Fibroblast of lung (primary cell): ENCODE results near the gene NT5C1A. TPM values are rescaled to one million over a fixed set of nuclear protein-coding genes. Genes with fewer than 3 reads are reported as not detected.

ENCODE experiments used
- DNase-seq, 2 donors: peaks; one replicate each; pipeline versions ENCODE4 v3.0.0 to v3.0.0-alpha.2; 2010; ENCODE audit warnings: low read depth in 2 of 2
- H2AFZ ChIP-seq: 2 replicates; pipeline ENCODE4 v1.5.1; 2012; ENCODE audit warnings: low read length, control low read depth, inconsistent platforms
- H3K27ac ChIP-seq: 2 replicates; pipeline ENCODE4 v1.5.1; 2011; ENCODE audit warnings: low read length, control low read depth; ENCODE audit not compliant: insufficient read depth
- H3K27me3 ChIP-seq: 2 replicates; pipeline ENCODE4 v1.5.1; 2011; ENCODE audit warnings: mild to moderate bottlenecking, low read length; ENCODE audit not compliant: control insufficient read depth, insufficient read depth
- H3K36me3 ChIP-seq: 2 replicates; pipeline ENCODE4 v1.5.1; 2011; ENCODE audit warnings: low read length; ENCODE audit not compliant: control insufficient read depth, insufficient read depth
- H3K4me1 ChIP-seq: 2 replicates; pipeline ENCODE4 v1.5.1; 2011; ENCODE audit warnings: low read length; ENCODE audit not compliant: control insufficient read depth, insufficient read depth; ENCODE audit errors: extremely low read depth
- H3K4me2 ChIP-seq: 2 replicates; pipeline ENCODE4 v1.5.1; 2011; ENCODE audit warnings: low read length, control low read depth; ENCODE audit not compliant: insufficient read depth; ENCODE audit errors: extremely low read depth
- H3K4me3 ChIP-seq, 4 experiments: fragments of 200-600 bp in 1 of 4; sonication (generic) in 1 of 4; replicated peaks in 1 of 4; 2 replicates each; pipeline ENCODE4 v1.5.1; 2011 to 2016; ENCODE audit warnings: low read length in 4 of 4, low read depth in 3 of 4, mild to moderate bottlenecking in 3 of 4, control low read depth in 2 of 4, inconsistent platforms in 1 of 4, mixed read lengths in 1 of 4; ENCODE audit not compliant: insufficient read depth in 1 of 4; ENCODE audit errors: control extremely low read depth in 1 of 4
- H3K79me2 ChIP-seq: 2 replicates; pipeline ENCODE4 v1.5.1; 2012; ENCODE audit warnings: mild to moderate bottlenecking, low read length, inconsistent platforms; ENCODE audit not compliant: control insufficient read depth, insufficient read depth
- H3K9ac ChIP-seq: 2 replicates; pipeline ENCODE4 v1.5.1; 2011; ENCODE audit warnings: mild to moderate bottlenecking, low read length, control low read depth; ENCODE audit not compliant: insufficient read depth
- H3K9me3 ChIP-seq: 2 replicates; pipeline ENCODE4 v1.5.1; 2012; ENCODE audit warnings: low read depth, low read length; ENCODE audit not compliant: control insufficient read depth, insufficient read depth
- H4K20me1 ChIP-seq: 2 replicates; pipeline ENCODE4 v1.5.1; 2011; ENCODE audit warnings: low read length; ENCODE audit not compliant: control insufficient read depth, insufficient read depth; ENCODE audit errors: extremely low read depth
- EZH2 ChIP-seq: IDR thresholded peaks from 2 replicates; pipeline ENCODE4 v1.5.1; 2012; ENCODE audit warnings: low read length, control low read depth, mild to moderate bottlenecking; ENCODE audit errors: missing control alignments
- polyA plus RNA-seq, 2 donors: library from polyadenylated mRNA; depleted of rRNA in 1 of 2; stranded (reverse) in 1 of 2; unstranded in 1 of 2; fragments of >200 nt; gene quantifications; 2 replicates each; pipeline ENCODE4 v1.2.1, GENCODE V29; 2011 to 2012; ENCODE audit warnings: missing spikeins in 1 of 2
- total RNA-seq: library from RNA; depleted of rRNA; stranded (reverse); fragments of >200 nt; gene quantifications from 2 replicates; pipeline ENCODE4 v1.2.1, GENCODE V29; 2014
- TF ChIP-seq, protein P1 (sequence below), 2 donors: IDR thresholded peaks in 1 of 2; conservative IDR thresholded peaks in 1 of 2; 1 replicate in 1 of 2; 2 replicates in 1 of 2; pipeline ENCODE4 v1.5.1; 2011 to 2012; ENCODE audit warnings: low read length in 2 of 2, control low read depth in 1 of 2, inconsistent platforms in 1 of 2, low read depth in 1 of 2, mild to moderate bottlenecking in 1 of 2

NT5C1A gene
- total and polyA plus RNA-seq, 2 donors (not counting 1 experiment from before 2014, with no cell fraction given), result not detected

DNA sequence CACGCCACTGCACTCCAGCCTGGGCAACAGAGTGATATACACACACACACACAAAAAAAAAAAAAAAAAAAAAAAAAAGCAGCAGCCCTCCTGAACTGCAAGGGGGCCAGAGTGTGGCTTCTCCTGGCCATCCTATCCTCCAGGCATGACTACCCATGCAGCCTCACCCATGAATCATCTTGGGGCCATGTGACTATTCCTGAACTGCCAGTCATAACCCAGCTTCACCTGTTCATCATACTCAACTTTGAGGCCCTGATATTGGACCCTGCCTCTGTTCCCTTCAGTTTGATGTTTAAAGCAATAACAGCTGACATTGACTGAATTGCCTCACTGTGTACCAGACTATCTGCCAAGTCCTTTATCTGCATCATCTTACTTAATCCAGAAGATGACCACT, 22.1 kb upstream of the NT5C1A start:
- H3K27ac ChIP-seq, result no peak overlapping the region
- no peak overlapping the region for H3K9ac ChIP-seq
- H3K36me3 ChIP-seq, result no peaks in the 10 kb centered on the region
- no peaks in the 10 kb centered on the region for H3K79me2 ChIP-seq
- TF ChIP-seq EZH2, result no peak
- TF ChIP-seq, protein P1, sequence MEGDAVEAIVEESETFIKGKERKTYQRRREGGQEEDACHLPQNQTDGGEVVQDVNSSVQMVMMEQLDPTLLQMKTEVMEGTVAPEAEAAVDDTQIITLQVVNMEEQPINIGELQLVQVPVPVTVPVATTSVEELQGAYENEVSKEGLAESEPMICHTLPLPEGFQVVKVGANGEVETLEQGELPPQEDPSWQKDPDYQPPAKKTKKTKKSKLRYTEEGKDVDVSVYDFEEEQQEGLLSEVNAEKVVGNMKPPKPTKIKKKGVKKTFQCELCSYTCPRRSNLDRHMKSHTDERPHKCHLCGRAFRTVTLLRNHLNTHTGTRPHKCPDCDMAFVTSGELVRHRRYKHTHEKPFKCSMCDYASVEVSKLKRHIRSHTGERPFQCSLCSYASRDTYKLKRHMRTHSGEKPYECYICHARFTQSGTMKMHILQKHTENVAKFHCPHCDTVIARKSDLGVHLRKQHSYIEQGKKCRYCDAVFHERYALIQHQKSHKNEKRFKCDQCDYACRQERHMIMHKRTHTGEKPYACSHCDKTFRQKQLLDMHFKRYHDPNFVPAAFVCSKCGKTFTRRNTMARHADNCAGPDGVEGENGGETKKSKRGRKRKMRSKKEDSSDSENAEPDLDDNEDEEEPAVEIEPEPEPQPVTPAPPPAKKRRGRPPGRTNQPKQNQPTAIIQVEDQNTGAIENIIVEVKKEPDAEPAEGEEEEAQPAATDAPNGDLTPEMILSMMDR (conservative IDR thresholded peaks at IDR 0.05 in 1 of 2, IDR thresholded peaks at IDR 0.05 in 1 of 2; ENCODE audit: low read depth in 1 of 2, low read length in 2 of 2), result no peak
- H3K4me3 ChIP-seq, result no peak overlapping the region
- no peak for DNase-seq
- H3K4me1 ChIP-seq, result no peaks in the 10 kb centered on the region
- H3K9me3 ChIP-seq, result no peaks in the 10 kb centered on the region
- H3K4me2 ChIP-seq, result no peak overlapping the region
- peaks cover 57% of the 10 kb centered on the region for H3K27me3 ChIP-seq
- H4K20me1 ChIP-seq, result no peaks in the 10 kb centered on the region
- H2AFZ ChIP-seq, result no peak overlapping the region

DNA sequence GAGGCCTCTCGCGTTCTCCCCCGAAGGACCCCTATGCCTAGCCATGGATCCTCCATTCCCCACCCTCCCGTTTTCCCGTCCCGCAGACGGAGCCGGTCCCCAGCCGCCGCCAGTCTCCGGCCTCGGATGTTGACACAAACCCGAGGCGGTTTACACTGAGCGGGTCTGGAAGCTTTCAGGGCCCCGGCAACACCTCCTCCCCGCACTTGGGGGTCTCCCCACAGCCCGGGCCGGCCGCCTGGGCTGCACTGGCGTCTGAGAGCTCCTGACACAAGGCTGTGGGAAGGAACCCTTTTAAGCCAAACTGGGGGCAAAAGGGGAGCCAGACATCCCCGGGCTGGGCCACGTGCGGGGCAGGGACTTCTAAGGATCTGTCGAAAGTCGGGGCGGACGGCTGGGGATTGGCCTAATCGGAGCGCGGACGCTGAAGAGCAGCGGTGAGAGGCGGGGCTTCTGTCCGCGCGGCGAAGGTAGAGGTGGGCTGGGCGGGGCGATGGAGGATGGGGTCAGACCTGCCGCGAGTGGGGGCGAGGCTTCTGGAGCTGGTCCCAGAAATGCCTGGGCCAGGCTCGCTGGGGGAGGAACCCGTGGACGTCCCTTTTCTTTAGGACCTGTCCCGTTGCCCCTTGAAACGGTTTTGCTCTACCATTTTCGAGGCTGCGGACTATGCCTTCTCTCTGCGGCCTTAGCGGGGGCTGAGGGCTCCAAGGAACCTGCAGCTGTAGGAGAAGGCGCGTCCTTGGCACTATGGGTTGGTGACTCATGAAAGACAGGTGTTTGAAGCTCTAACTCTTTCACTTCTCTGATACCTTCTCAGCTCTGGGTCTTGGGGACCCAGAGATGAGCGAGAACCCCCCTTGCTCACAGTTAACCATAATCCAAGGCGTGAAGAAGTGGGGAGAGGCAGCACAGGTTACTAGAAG, 20.5 kb upstream of the NT5C1A start:
- Histone ChIP-seq H3K4me1 (no peaks in the 10 kb centered on the region), H3K9ac (no peak overlapping the region), H2AFZ (no peak overlapping the region), H3K27ac (no peak overlapping the region), H3K4me3 (no peak overlapping the region), H3K4me2 (no peak overlapping the region), H4K20me1 (no peaks in the 10 kb centered on the region), H3K36me3 (no peaks in the 10 kb centered on the region), H3K27me3 (peaks cover 63% of the 10 kb centered on the region), H3K79me2 (no peaks in the 10 kb centered on the region), H3K9me3 (no peaks in the 10 kb centered on the region)
- DNase-seq, result no peak
- TF ChIP-seq EZH2, result peak; percentile 43
- TF ChIP-seq, protein P1 (conservative IDR thresholded peaks at IDR 0.05 in 1 of 2, IDR thresholded peaks at IDR 0.05 in 1 of 2; ENCODE audit: low read depth in 1 of 2, low read length in 2 of 2), result no peak

DNA sequence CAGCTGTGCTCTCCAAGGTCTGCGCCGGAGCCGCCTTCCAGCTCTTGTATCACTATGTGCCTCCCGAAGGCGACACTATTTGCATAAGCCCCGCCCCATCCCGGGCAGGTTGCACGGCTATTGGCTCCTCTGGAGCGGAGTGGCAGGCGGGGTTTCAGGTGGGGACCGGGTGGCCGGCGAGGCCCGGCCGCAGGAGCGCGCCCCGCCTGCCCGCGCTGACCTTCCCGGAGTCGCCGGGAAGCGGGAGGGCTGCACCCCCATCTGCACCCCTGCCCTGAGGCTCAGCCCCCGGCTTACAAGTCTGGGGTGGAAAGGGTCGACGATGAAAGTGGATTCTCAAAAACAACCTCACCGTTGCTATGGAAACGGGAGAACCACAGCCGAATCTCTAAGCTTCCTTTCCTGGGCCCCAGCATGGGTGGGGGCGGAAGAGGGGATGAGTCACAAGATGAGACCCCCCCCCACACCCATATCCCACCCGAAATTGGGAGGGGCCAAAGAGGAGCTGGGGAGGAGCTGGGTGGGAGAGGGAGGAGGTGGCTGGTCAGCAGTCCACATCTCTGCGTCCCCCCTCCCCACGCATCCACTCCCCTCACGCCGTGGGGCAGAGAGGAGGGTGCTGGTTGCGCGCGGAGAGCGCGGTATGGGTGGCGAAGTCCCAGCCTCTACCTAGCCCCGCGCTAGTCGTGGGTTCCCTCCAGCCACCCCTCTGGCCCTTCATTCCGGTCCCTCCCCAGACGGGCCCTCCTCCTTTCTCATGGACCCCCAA, 19.7 kb upstream of the NT5C1A start, which contains the start of gene HPCAL4:
HPCAL4 (minus strand) TSS at position 51 of the 769 bp plus-strand sequence. CDS start 6,830 bp downstream, outside the sequence.
- DNase-seq, result peak; percentile 49 to 63

More for the DNA sequence above, 19.7 kb upstream of the NT5C1A start, which contains the start of gene HPCAL4:
- Histone ChIP-seq H2AFZ (no peak within 1 kb of the TSS), H3K36me3 (no peaks in the 10 kb centered on the region), H3K9ac (no peak within 1 kb of the TSS), H3K4me1 (no peaks in the 10 kb centered on the region), H3K9me3 (no peaks in the 10 kb centered on the region), H3K27me3 (peaks cover 63% of the 10 kb centered on the region), H3K79me2 (no peaks in the 10 kb centered on the region), H4K20me1 (no peaks in the 10 kb centered on the region), H3K4me2 (peak within 1 kb of the TSS; percentile 40), H3K4me3 (peak within 1 kb of the TSS in 1 of 4 experiments; percentile 25), H3K27ac (no peak within 1 kb of the TSS)
- TF ChIP-seq, protein P1 (conservative IDR thresholded peaks at IDR 0.05 in 1 of 2, IDR thresholded peaks at IDR 0.05 in 1 of 2; ENCODE audit: low read depth in 1 of 2, low read length in 2 of 2), result no peak
- TF ChIP-seq EZH2, result peak; percentile 97
